Testis (tissue), 3 donors: Measurements from ENCODE around the gene CDK4. TPM values are rescaled to one million over a fixed set of nuclear protein-coding genes. Genes with fewer than 3 reads are reported as not detected.
A peak's percentile ranks its signal among the peaks of the same experiment; 100 is the strongest.

Experiments used
- DNase-seq: peaks from one replicate; pipeline ENCODE4 v3.0.0-alpha.2; 2019
- H3K27ac ChIP-seq, 2 donors: fragments of 200-600 bp; sonication (generic); one replicate each; pipeline ENCODE4 v1.5.1; 2019
- H3K27me3 ChIP-seq: fragments of 200-600 bp; sonication (generic); one replicate; pipeline ENCODE4 v1.5.1; 2019
- H3K36me3 ChIP-seq: fragments of 200-600 bp; sonication (generic); one replicate; pipeline ENCODE4 v1.5.1; 2017; ENCODE audit warnings: low read depth; ENCODE audit errors: missing control alignments
- H3K4me1 ChIP-seq: fragments of 200-600 bp; sonication (generic); one replicate; pipeline ENCODE4 v1.5.1; 2019
- H3K4me3 ChIP-seq, 2 donors: fragments of 200-600 bp; sonication (generic); one replicate each; pipeline ENCODE4 v1.5.1; 2017 to 2019
- H3K9me3 ChIP-seq: fragments of 200-600 bp; sonication (generic); one replicate; pipeline ENCODE4 v1.5.1; 2017
- CTCF ChIP-seq, 3 experiments: fragments of 450-650 bp in 2 of 3; fragments of 200-600 bp in 1 of 3; sonication (generic) in 1 of 3; IDR thresholded peaks; one replicate each; pipeline ENCODE4 v1.5.1; 2016 to 2019; ENCODE audit warnings: antibody characterized with exemption in 3 of 3, mild to moderate bottlenecking in 2 of 3, moderate library complexity in 1 of 3
- POLR2A ChIP-seq: fragments of 450-650 bp; IDR thresholded peaks from one replicate; pipeline ENCODE4 v1.6.1; 2017; ENCODE audit warnings: antibody characterized with exemption, mild to moderate bottlenecking, moderate library complexity
- WGBS, 2 donors: methylation state at CpG; one replicate each; pipeline ENCODE4 v1.1.5; 2018; 5-methylcytosine and 5-hydroxymethylcytosine counted together
- intact Hi-C: fragments of 100-400 bp; cut with DNase I; formaldehyde crosslinking; loops from one replicate; pipeline ENCODE4 v1.15.1; 2023; ENCODE audit warnings: low total_unique reads
- polyA plus RNA-seq: library from polyadenylated mRNA; stranded (reverse); fragments of 350-450 nt; fragmentation: Illumina TruSeq; extraction: RNeasy Lipid Tissue Mini Kit (QIAGEN cat#74804); gene quantifications from one replicate; pipeline ENCODE4 v1.2.3, GENCODE V29; 2014; ENCODE audit warnings: low read depth, low replicate concordance; ENCODE audit not compliant: insufficient read depth
- total RNA-seq, 2 donors: library from RNA; depleted of rRNA; stranded (reverse); fragments of >200 nt; gene quantifications; one replicate each; pipeline ENCODE4 v1.2.3, GENCODE V29; 2016

Gene CDK4
- total and polyA plus RNA-seq, 3 donors from 2014 or later, result 47.0 to 73.5 (median 64.4) TPM

DNA sequence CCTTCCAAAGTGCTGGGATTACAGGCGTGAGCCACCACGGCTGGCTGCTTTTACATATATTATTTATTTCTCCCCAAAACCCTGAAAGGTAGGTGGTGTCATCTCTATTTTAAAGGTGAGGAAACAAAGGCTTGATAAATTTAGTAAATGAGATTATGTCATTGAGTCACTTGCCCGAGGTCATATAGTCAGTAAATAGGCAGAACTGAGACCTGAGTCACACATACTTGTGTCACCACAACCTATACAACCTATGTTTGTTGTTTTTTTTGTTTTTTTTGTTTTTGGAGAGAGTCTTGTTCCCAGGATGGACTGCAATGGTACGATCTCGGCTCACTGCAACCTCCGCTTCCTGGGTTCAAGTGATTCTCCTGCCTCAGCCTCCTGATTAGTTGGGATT, 43.2 kb upstream of the CDK4 start:
- Histone ChIP-seq H3K27ac (no peak overlapping the region), H3K27me3 (no peaks in the 10 kb centered on the region), H3K4me1 (no peaks in the 10 kb centered on the region), H3K4me3 (no peak overlapping the region), H3K9me3 (no peaks in the 10 kb centered on the region), H3K36me3 (no peaks in the 10 kb centered on the region)
- no peak for DNase-seq
- intact Hi-C loops, result no loop called here
- 90 to 95% methylated on average over 6 of the region's 6 CpGs for WGBS, 2 donors
- no peak for TF ChIP-seq POLR2A
- TF ChIP-seq CTCF (IDR thresholded peaks at IDR 0.05), result no peak

- Histone ChIP-seq H3K4me3 (no peak overlapping the region), H3K27ac (no peak overlapping the region), H3K4me1 (no peaks in the 10 kb centered on the region), H3K27me3 (no peaks in the 10 kb centered on the region), H3K9me3 (no peaks in the 10 kb centered on the region), H3K36me3 (no peaks in the 10 kb centered on the region)
- whole genome bisulfite sequencing, 2 donors, result 76 to 80% methylated on average over 1 of the region's 1 CpG
- no peak for TF ChIP-seq POLR2A
- TF ChIP-seq CTCF (IDR thresholded peaks at IDR 0.05), result no peak
- no peak for DNase-seq
- intact Hi-C loops, result no loop called here
Observed at GRCh38 chr12:57793920-57794319, 41.8 kb upstream of the CDK4 start.

DNA sequence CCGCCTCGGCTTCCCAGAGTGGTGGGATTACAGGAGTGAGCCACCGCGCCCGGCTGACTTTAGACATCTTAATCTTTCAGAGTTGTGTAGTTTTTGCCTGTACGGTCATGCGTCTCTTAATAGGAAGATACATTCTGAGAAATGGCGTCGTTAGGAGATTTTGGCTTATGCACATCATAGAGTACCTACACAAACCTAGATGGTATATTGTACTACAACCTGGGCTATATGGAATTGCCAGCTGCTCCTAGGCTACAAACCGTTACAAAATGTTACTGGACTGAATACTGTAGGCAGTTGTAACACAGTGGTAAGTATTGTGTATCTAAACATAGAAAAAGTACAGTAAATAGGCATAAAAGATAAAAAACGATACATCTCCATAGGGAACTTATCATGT, 31.8 kb upstream of the CDK4 start:
- no peak overlapping the region for H3K27ac ChIP-seq
- no peaks in the 10 kb centered on the region for H3K9me3 ChIP-seq
- DNase-seq, result no peak
- no peak for TF ChIP-seq POLR2A
- TF ChIP-seq CTCF (IDR thresholded peaks at IDR 0.05), result no peak
- no peaks in the 10 kb centered on the region for H3K27me3 ChIP-seq
- H3K36me3 ChIP-seq, result no peaks in the 10 kb centered on the region
- 64 to 79% methylated on average over 11 of the region's 11 CpGs for WGBS, 2 donors
- peaks cover 10% of the 10 kb centered on the region for H3K4me1 ChIP-seq
- H3K4me3 ChIP-seq, result peak overlapping the region in 1 of 2 donors; percentile 87
- intact Hi-C loops, result no loop called here

DNA sequence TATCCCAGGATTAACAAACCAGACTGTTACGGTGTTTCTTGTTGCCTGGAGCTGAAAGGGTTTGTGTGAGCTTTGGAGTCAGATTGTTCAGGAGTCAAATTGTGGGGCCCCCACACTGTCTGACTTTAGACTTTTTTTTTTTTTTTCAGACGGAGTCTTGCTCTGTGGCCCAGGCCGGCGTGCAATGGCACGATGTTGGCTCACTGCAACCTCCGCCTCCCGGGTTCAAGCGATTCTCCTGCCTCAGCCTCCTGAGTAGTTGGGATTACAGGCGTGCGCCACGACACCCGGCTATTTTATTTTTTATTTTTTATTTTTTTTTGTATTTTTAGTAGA, 31.3 kb upstream of the CDK4 start:
- Histone ChIP-seq H3K27me3 (no peaks in the 10 kb centered on the region), H3K4me1 (peaks cover 10% of the 10 kb centered on the region), H3K36me3 (no peaks in the 10 kb centered on the region), H3K27ac (peak overlapping the region in 1 of 2 donors; percentile 47), H3K4me3 (peak overlapping the region; percentile 87 to 97), H3K9me3 (no peaks in the 10 kb centered on the region)
- DNase-seq, result no peak
- TF ChIP-seq POLR2A (no peak), CTCF (IDR thresholded peaks at IDR 0.05) (no peak)
- WGBS, 2 donors, result 30 to 51% methylated on average over 12 of the region's 12 CpGs
- intact Hi-C loops, result no loop called here

DNA sequence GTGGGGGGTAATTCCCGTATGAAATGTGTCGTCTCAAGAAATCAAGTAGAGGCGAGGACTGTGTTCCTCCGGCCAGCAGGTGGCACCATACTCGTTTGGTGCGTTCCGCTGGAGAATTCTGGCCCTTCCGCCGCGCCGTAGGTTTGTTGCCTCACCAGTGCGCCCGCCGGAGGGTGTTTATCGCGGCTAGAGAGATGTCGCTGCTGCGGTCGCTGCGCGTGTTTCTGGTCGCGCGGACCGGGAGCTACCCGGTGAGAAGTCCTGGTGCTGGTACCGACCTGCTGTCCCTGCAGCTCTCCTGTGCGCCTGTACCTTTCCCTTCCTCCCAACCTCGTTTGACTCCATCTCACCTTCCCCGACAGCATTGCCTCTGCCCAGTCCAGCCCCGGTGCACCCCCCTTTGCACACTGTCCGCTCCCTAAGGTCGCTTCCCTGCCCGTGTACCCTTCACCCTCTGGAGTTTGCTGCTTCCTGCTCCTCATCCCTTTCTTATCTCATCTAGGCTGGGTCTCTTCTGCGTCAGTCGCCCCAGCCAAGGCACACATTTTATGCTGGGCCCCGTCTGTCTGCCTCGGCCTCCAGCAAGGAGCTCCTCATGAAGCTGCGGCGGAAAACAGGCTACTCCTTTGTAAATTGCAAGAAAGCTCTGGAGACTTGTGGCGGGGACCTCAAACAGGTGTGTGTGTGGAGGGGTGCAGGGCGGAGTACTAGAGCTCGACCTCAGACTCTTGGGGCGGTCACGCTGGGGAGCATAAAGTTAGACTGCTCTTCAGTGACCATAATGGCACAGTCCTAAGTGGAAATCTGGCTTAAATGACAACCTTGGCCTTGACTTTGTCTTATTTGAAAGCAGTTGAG, 30.7 kb upstream of the CDK4 start, which contains the start of gene TSFM:
Gene TSFM, plus strand, starts transcription at position 180 of the 858 bp plus-strand sequence. Its CDS starts 15 bp downstream, at position 195.
- Histone ChIP-seq H3K27me3 (no peaks in the 10 kb centered on the region), H3K4me3 (peak within 1 kb of the TSS; percentile 87 to 97), H3K36me3 (no peaks in the 10 kb centered on the region), H3K4me1 (peaks cover 10% of the 10 kb centered on the region), H3K27ac (peak within 1 kb of the TSS; percentile 44 to 47), H3K9me3 (no peaks in the 10 kb centered on the region)
- 0% methylated on average over 41 to 45 of the region's 45 CpGs for WGBS, 2 donors
- no peak for TF ChIP-seq POLR2A
- TF ChIP-seq CTCF (IDR thresholded peaks at IDR 0.05), result peak; percentile 97 to 100 (median 99)
- intact Hi-C loops, result no loop called here
- peak; percentile 99 for DNase-seq
